ENCODE measurements around the gene AGMAT.

The AGMAT gene

GRCh38 chr1:15546641-15547040 is 38.2 kb downstream of the AGMAT start:
- Histone ChIP-seq H3K36me3 (ENCODE audit: low read length) (peaks cover 8% of the 10 kb centered on the region; the same call in 1 of the 2 replicates), H3K4me3 (ENCODE audit: insufficient read depth, low read length, poor library complexity, severe bottlenecking) (no peak overlapping the region), H2AFZ (ENCODE audit: low read depth, low read length, severe bottlenecking) (no peak overlapping the region), H3K27ac (ENCODE audit: low read depth, low read length) (no peak overlapping the region), H3K9ac (ENCODE audit: low read length) (no peak overlapping the region), H4K20me1 (ENCODE audit: low read depth, low read length) (no peaks in the 10 kb centered on the region), H3K79me2 (ENCODE audit: insufficient read depth, low read length) (no peaks in the 10 kb centered on the region), H3K4me2 (ENCODE audit: low read depth, low read length, poor library complexity, severe bottlenecking) (no peak overlapping the region), H3K27me3 (ENCODE audit: low read length) (no peaks in the 10 kb centered on the region), H3K9me2 (replicated peaks; ENCODE audit: insufficient read depth, low read length) (no peaks in the 10 kb centered on the region), H3F3A (ENCODE audit: insufficient read depth) (no peaks in the 10 kb centered on the region), H3K9me3 (ENCODE audit: insufficient read depth, low read length) (no peaks in the 10 kb centered on the region)
- TF ChIP-seq CTCF (IDR thresholded peaks at IDR 0.05; ENCODE audit: insufficient read depth, low read length, poor library complexity, severe bottlenecking), result no peak
- TF ChIP-seq EZH2phosphoT487 (conservative IDR thresholded peaks at IDR 0.05; ENCODE audit: low read length), result no peak

DNA sequence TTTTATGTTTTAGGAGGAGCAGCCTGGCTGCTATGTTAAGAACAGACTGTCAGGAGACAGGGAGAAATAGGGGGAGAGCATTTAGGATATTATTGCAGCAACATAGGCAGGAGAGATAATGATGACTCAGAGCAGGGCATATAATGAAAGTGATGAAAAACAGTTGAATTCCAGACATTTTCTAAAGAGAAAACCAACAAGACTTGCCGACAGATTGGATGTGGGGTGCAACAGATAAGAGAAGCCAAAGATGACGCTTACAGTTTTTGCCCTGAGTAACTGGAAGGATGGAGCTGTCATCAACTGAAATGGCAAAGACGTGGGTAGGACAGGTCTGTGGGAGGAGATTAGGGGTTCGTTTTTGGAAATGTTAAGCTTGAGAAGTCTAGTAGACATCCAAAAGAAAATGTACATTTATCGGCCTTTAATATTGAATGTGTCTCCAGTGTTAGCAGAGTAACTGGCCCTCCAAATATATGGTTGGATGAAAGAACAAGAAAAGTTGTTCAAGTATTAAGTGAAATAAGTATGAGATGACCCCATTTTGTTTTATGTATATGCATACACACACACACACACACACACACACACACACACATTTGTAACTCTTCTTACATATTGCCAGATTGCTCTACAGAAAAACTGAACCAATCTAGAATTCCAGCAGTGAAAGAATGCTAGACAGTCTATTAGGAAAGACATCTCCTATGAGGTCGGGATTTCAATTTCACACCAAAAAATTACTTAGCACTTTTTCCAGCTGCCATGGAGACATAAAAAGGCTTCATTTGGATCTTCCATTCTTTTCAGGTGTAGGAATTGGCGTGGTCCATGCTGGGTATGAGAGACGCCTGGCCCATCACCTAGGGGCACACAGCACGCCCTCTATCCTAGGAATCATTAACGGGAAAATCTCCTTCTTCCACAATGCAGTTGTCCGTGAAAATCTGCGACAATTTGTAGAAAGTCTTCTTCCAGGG is 41.0 kb downstream of the AGMAT start:
- Histone ChIP-seq H3K27ac (ENCODE audit: low read depth, low read length) (no peak overlapping the region), H2AFZ (ENCODE audit: low read depth, low read length, severe bottlenecking) (no peak overlapping the region), H3F3A (ENCODE audit: insufficient read depth) (no peaks in the 10 kb centered on the region), H4K20me1 (ENCODE audit: low read depth, low read length) (no peaks in the 10 kb centered on the region), H3K9me3 (ENCODE audit: insufficient read depth, low read length) (no peaks in the 10 kb centered on the region), H3K4me3 (ENCODE audit: insufficient read depth, low read length, poor library complexity, severe bottlenecking) (no peak overlapping the region), H3K4me2 (ENCODE audit: low read depth, low read length, poor library complexity, severe bottlenecking) (no peak overlapping the region), H3K79me2 (ENCODE audit: insufficient read depth, low read length) (no peaks in the 10 kb centered on the region), H3K36me3 (ENCODE audit: low read length) (peaks cover 8% of the 10 kb centered on the region; the same call in 1 of the 2 replicates), H3K9ac (ENCODE audit: low read length) (no peak overlapping the region), H3K27me3 (ENCODE audit: low read length) (no peaks in the 10 kb centered on the region), H3K9me2 (replicated peaks; ENCODE audit: insufficient read depth, low read length) (no peaks in the 10 kb centered on the region)
- no peak for TF ChIP-seq CTCF (IDR thresholded peaks at IDR 0.05; ENCODE audit: insufficient read depth, low read length, poor library complexity, severe bottlenecking)
- no peak for TF ChIP-seq EZH2phosphoT487 (conservative IDR thresholded peaks at IDR 0.05; ENCODE audit: low read length)

GRCh38 chr1:15543251-15543588 is 41.6 kb downstream of the AGMAT start:
- Histone ChIP-seq H3K9me3 (ENCODE audit: insufficient read depth, low read length) (no peaks in the 10 kb centered on the region), H3K4me2 (ENCODE audit: low read depth, low read length, poor library complexity, severe bottlenecking) (no peak overlapping the region), H3K9me2 (replicated peaks; ENCODE audit: insufficient read depth, low read length) (no peaks in the 10 kb centered on the region), H2AFZ (ENCODE audit: low read depth, low read length, severe bottlenecking) (no peak overlapping the region), H4K20me1 (ENCODE audit: low read depth, low read length) (no peaks in the 10 kb centered on the region), H3K79me2 (ENCODE audit: insufficient read depth, low read length) (no peaks in the 10 kb centered on the region), H3F3A (ENCODE audit: insufficient read depth) (no peaks in the 10 kb centered on the region), H3K27me3 (ENCODE audit: low read length) (no peaks in the 10 kb centered on the region), H3K4me3 (ENCODE audit: insufficient read depth, low read length, poor library complexity, severe bottlenecking) (no peak overlapping the region), H3K36me3 (ENCODE audit: low read length) (peaks cover 8% of the 10 kb centered on the region; the same call in 1 of the 2 replicates), H3K9ac (ENCODE audit: low read length) (no peak overlapping the region), H3K27ac (ENCODE audit: low read depth, low read length) (no peak overlapping the region)
- TF ChIP-seq CTCF (IDR thresholded peaks at IDR 0.05; ENCODE audit: insufficient read depth, low read length, poor library complexity, severe bottlenecking), result no peak
- TF ChIP-seq EZH2phosphoT487 (conservative IDR thresholded peaks at IDR 0.05; ENCODE audit: low read length), result no peak

Data from SU-DHL-6 (cell line).